ENCODE data around the gene HEXD. TPM values are rescaled to one million over a fixed set of nuclear protein-coding genes. Genes with fewer than 3 reads are reported as not detected.
"Not testable (repeated sequence)": the region's sequence is repeated elsewhere in the genome, so short reads cannot be mapped to it uniquely, and the experiment has no call there.

The HEXD gene
- total and polyA plus RNA-seq, 8 donors = 25.9 to 275 (median 39.5) TPM

DNA sequence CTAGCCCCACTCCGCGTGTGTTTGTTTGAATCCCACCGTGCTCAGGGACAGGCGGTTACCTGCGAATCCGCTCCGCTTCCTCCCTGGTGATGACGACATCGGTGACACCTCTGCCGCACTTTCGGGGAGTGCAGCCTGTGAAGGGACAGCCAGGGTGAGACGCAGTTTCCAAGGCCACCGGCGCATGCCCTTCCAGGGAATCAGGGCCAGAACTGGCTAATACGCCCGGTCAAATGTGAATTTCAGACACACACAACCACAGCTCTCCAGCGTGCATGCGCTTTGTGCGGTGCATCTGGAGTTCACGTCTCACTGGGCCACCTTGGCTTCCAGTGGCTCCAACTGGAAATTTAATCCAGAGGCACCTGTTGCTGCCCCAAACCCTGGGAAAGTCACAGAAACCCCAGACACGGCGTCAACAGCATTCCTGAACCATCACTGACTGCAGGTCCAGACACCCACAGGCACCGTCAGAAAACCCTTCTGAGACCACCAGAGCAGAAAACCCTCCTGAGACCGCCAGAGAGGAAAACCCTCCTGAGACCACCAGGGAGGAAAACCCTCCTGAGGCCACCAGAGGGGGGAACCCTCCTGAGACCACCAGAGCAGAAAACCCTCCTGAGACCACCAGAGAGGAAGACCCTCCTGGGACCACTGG lies 6.6 kb upstream of the HEXD start:
- FAIRE-seq (no peak), DNase-seq (peak in 1 of 6 donors; percentile 10), ATAC-seq (no peak)
- no peaks in the 10 kb centered on the region for H3K9me3 ChIP-seq
- TF ChIP-seq, protein P1, sequence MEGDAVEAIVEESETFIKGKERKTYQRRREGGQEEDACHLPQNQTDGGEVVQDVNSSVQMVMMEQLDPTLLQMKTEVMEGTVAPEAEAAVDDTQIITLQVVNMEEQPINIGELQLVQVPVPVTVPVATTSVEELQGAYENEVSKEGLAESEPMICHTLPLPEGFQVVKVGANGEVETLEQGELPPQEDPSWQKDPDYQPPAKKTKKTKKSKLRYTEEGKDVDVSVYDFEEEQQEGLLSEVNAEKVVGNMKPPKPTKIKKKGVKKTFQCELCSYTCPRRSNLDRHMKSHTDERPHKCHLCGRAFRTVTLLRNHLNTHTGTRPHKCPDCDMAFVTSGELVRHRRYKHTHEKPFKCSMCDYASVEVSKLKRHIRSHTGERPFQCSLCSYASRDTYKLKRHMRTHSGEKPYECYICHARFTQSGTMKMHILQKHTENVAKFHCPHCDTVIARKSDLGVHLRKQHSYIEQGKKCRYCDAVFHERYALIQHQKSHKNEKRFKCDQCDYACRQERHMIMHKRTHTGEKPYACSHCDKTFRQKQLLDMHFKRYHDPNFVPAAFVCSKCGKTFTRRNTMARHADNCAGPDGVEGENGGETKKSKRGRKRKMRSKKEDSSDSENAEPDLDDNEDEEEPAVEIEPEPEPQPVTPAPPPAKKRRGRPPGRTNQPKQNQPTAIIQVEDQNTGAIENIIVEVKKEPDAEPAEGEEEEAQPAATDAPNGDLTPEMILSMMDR (IDR thresholded peaks at IDR 0.05) = no peak
- H3K4me3 ChIP-seq = no peak overlapping the region
- H3K36me3 ChIP-seq = no peaks in the 10 kb centered on the region
- no peak overlapping the region for H3K27ac ChIP-seq
- intact Hi-C loops (cut with DNase I) = no loop called here
- H3K4me1 ChIP-seq = peaks cover 0 to 4% (median 4%) of the 10 kb centered on the region in 3 donors
- no peaks in the 10 kb centered on the region for H3K27me3 ChIP-seq
- WGBS, 2 donors = 96% methylated on average over 24 of the region's 24 CpGs

DNA sequence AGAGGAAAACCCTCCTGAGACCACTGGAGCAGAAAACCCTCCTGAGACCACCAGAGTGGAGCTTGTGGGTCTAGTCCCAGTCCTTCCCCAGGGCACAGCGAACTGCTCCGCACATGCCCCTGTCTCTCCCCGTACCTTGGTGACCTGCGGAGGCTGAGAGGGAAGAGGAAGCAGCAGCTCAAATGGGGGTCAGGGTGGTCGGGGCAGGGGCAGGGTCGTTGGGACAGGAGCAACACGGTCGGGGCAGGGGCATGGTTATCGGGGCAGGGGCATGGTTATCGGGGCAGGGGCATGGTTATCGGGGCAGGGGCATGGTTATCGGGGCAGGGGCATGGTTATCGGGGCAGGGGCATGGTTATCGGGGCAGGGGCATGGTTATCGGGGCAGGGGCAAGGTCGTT lies 6.1 kb upstream of the HEXD start:
- H3K4me1 ChIP-seq; H3K4me3 ChIP-seq; H3K27me3 ChIP-seq; ATAC-seq; H3K9me3 ChIP-seq; FAIRE-seq; H3K27ac ChIP-seq; H3K36me3 ChIP-seq; intact Hi-C loops (cut with DNase I): not testable (repeated sequence)
- 70 to 74% methylated on average over 12 to 16 of the region's 16 CpGs for WGBS, 2 donors
- DNase-seq = peak in 1 of 6 donors; percentile 8

DNA sequence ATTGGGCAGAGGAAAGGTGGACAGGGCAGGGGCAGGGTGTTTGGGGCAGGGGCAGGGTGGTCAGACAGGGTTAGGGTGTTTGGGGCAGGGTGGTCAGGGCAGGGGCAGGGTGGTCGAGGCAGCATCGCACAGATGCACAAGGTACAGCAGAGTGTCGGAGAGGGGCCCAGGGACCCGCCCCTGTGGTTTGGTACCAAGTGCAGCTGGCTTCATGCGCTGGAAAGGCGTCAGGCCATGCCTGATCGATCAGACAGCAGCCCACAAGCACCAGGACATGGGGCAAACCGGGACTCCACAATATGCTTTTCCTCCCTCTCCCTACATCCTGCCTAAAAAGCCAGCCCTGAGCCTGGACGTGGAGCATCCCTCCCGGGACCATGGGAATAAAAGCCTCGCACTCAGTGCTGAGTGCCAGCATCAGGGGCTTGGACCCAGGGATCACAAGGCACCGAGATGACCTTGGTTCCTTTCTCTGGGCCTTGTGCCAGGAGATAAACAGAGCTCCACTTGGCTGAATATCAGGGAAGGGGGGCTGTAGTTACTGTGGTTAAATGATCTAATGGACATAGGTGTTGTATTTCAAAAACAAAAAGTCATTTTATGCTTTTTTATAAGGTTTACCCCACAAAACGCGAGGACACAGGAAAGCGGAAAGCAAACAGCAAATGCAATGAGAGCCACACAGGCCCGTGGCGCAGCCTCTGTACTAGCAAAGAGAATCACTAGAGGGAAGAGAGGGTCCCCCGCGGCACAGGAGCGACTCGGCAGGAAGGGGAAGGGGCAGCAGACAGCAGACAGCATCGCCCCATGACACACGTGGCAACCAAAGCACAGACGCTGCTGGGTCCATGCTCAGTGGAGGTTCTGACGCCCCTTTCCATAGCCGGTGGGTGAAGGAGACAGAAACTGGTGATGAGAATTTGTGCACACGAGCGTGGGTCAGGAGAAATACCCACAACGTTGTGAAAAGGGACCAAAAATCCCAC lies 5.3 kb upstream of the HEXD start:
- Histone ChIP-seq H3K4me1 (peaks cover 0 to 7% (median 4%) of the 10 kb centered on the region in 3 donors), H3K9me3 (no peaks in the 10 kb centered on the region), H3K36me3 (no peaks in the 10 kb centered on the region), H3K27me3 (no peaks in the 10 kb centered on the region), H3K27ac (no peak overlapping the region), H3K4me3 (no peak overlapping the region)
- intact Hi-C loops (cut with DNase I) = no loop called here
- FAIRE-seq (no peak), DNase-seq (peak in 2 of 6 donors; percentile 27 to 38), ATAC-seq (peak in 3 of 4 donors; percentile 41 to 55 (median 44))
- 57 to 59% methylated on average over 29 of the region's 29 CpGs for WGBS, 2 donors
- TF ChIP-seq, protein P1 (IDR thresholded peaks at IDR 0.05) = no peak

DNA sequence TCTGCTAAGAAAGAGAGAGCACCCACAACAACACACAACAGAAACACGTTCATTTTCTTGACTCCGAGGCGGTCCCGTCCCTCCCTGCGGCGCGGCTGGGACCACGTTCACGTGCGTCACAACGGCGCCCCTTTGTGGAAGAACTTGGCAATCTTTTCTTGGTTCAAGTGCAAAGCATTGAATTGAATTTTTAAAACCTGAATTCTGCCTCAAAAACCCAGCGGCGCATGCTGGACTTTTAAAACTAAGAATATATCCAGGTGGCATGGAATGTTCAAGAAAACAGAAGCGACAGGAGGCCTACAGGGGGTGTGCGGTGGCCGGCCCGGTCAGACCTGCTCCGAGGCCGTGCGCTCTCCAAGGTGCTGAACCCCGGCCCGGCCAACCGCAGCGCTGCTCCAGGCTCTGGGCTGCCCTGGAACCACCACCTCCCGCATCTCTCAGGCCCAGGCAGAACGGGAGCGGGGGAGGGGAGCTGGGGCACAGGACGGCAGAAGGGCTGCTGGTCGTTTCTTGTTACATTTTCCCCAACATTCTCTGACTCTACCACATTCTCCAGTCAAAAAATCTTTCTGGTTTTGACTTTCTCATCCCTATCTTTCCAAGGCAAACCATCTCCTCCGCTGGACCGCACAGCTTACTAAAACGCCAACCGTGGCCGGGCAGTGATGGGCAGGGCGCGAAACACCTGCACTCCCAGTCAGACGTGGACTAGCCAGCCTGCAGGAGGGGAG lies 3.4 kb upstream of the HEXD start:
- Histone ChIP-seq H3K27me3 (no peaks in the 10 kb centered on the region), H3K27ac (no peak overlapping the region), H3K36me3 (no peaks in the 10 kb centered on the region), H3K9me3 (no peaks in the 10 kb centered on the region), H3K4me3 (no peak overlapping the region), H3K4me1 (peaks cover 4 to 14% (median 6%) of the 10 kb centered on the region in 3 donors)
- DNase-seq (peak in 5 of 6 donors; percentile 65 to 89 (median 76)), FAIRE-seq (no peak), ATAC-seq (peak; percentile 32 to 75 (median 67))
- TF ChIP-seq, protein P1 (IDR thresholded peaks at IDR 0.05) = peak in 3 of 4 donors; percentile 14 to 34 (median 32)
- intact Hi-C loops (cut with DNase I) = no loop called here
- 31 to 33% methylated on average over 38 of the region's 38 CpGs for WGBS, 2 donors

DNA sequence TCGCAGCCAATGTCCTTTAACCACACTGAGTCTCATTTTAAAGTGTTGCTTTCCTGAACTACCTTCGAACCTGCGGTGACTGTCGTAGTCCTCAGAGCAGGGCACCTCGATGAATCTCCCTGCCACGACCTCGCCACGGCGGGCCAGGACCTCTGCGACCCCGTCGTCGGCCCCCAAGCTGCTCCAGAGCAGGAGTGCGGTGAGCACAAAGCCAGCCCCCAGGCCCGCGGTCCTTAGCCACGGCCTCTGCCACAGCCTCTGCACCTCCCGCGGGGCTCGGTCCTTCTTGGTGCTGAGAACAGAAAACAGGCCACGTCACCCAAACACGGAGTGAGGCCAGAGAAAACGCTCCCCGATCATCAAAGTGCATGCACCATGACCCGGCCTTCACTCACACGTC lies 2.8 kb upstream of the HEXD start:
- WGBS, 2 donors = 90 to 91% methylated on average over 26 of the region's 26 CpGs
- H3K4me1 ChIP-seq = peaks cover 4 to 15% (median 6%) of the 10 kb centered on the region in 3 donors
- no peak overlapping the region for H3K4me3 ChIP-seq
- peak in 1 of 6 donors; percentile 30 for DNase-seq
- no peaks in the 10 kb centered on the region for H3K36me3 ChIP-seq
- FAIRE-seq = no peak
- intact Hi-C loops (cut with DNase I) = no loop called here
- H3K9me3 ChIP-seq = no peaks in the 10 kb centered on the region
- H3K27ac ChIP-seq = no peak overlapping the region
- no peaks in the 10 kb centered on the region for H3K27me3 ChIP-seq
- no peak for ATAC-seq
- TF ChIP-seq, protein P1 (IDR thresholded peaks at IDR 0.05) = no peak

All from pancreas (tissue), 10 donors.